ENCODE results near the gene MSRB1. TPM values are rescaled to one million over a fixed set of nuclear protein-coding genes. Genes with fewer than 3 reads are reported as not detected.

The MSRB1 gene
- total RNA-seq, 4 donors from 2014 or later: 13.9 to 56.5 (median 29.3) TPM

GRCh38 chr16:1890708-1891050 is 52.3 kb downstream of the MSRB1 start:
- WGBS, 2 donors (ENCODE audit: low coverage in 1 of 2): 24 to 61% methylated on average over 3 to 4 of the region's 4 CpGs
- no peaks in the 10 kb centered on the region for H3K36me3 ChIP-seq
- intact Hi-C loops (cut with DNase I; ENCODE audit: low total_unique reads): no loop called here
- peaks cover 9% of the 10 kb centered on the region for H3K27me3 ChIP-seq
- H3K9me3 ChIP-seq: no peaks in the 10 kb centered on the region
- H3K27ac ChIP-seq: no peak overlapping the region
- no peak for DNase-seq
- no peak overlapping the region for H3K4me3 ChIP-seq
- H3K4me1 ChIP-seq: peaks cover 0 to 28% (median 17%) of the 10 kb centered on the region in 4 donors
- in situ Hi-C loops (cut with MboI; ENCODE audit: low pct_ligation_motif_present in 1 of 4, low pct_unique_long_range_greater_than_20kb in 1 of 4, low sequenced_read_pairs in 3 of 4): no loop called here
- TF ChIP-seq CTCF (IDR thresholded peaks at IDR 0.05): no peak
- TF ChIP-seq POLR2AphosphoS5 (IDR thresholded peaks at IDR 0.05): no peak
- TF ChIP-seq POLR2A (IDR thresholded peaks at IDR 0.05): no peak
- no peak for TF ChIP-seq EP300 (IDR thresholded peaks at IDR 0.05; ENCODE audit: low read depth)

- Histone ChIP-seq H3K4me3 (no peak overlapping the region), H3K36me3 (no peaks in the 10 kb centered on the region), H3K27ac (no peak overlapping the region), H3K4me1 (peaks cover 0 to 23% (median 17%) of the 10 kb centered on the region in 4 donors), H3K9me3 (no peaks in the 10 kb centered on the region), H3K27me3 (peaks cover 9% of the 10 kb centered on the region)
- intact Hi-C loops (cut with DNase I; ENCODE audit: low total_unique reads) (no loop called here), in situ Hi-C loops (cut with MboI; ENCODE audit: low pct_ligation_motif_present in 1 of 4, low pct_unique_long_range_greater_than_20kb in 1 of 4, low sequenced_read_pairs in 3 of 4) (no loop called here)
- 73 to 78% methylated on average over 10 to 16 of the region's 16 CpGs for WGBS, 2 donors (ENCODE audit: low coverage in 1 of 2)
- no peak for DNase-seq
- TF ChIP-seq POLR2AphosphoS5 (IDR thresholded peaks at IDR 0.05) (no peak), EP300 (IDR thresholded peaks at IDR 0.05; ENCODE audit: low read depth) (no peak), POLR2A (IDR thresholded peaks at IDR 0.05) (no peak), CTCF (IDR thresholded peaks at IDR 0.05) (no peak)
Measured at GRCh38 chr16:1890024-1890707, 52.8 kb downstream of the MSRB1 start.

Small RNA genes within 50 kb of the gene (small RNA-seq; reads per million reads assigned to genes)
- 0 to 0.28 (median 0.12) reads per million in 4 donors for gene AC005363.2
- gene SNORA10: 0 reads per million in 4 donors
- 0 reads per million in 4 donors for gene SNORA64

Other genes starting within 250 kb of the MSRB1 start
- gene MAPK8IP3, start 237.0 kb downstream of the MSRB1 start, total RNA-seq: 100 to 1,000 TPM in 2 of 4 donors, 10 to 100 TPM in 2; 74.0 to 250 (median 138) TPM
- gene NME3, start 171.7 kb downstream of the MSRB1 start, total RNA-seq: 100 to 1,000 TPM; 116 to 286 (median 132) TPM
- gene EME2, start 170.4 kb downstream of the MSRB1 start, total RNA-seq: 100 to 1,000 TPM in 1 of 4 donors, 10 to 100 TPM in 3; 23.6 to 173 (median 45.4) TPM
- 100 to 1,000 TPM; 102 to 253 (median 121) TPM for gene MRPS34, start 170.1 kb downstream of the MSRB1 start, total RNA-seq
- gene SPSB3, start 160.6 kb downstream of the MSRB1 start, total RNA-seq: 100 to 1,000 TPM; 101 to 289 (median 125) TPM
- gene NUBP2, start 160.2 kb downstream of the MSRB1 start, total RNA-seq: 100 to 1,000 TPM in 1 of 4 donors, 10 to 100 TPM in 3; 15.3 to 165 (median 59.6) TPM
- 10 to 100 TPM in 1 of 4 donors, under 1 TPM in 2, not detected in 1; 0.27 to 10.8 (median 0.48) TPM for gene IGFALS, start 149.5 kb downstream of the MSRB1 start, total RNA-seq
- 100 to 1,000 TPM in 2 of 4 donors, 10 to 100 TPM in 2; 40.6 to 403 (median 121) TPM for gene HAGH, start 116.4 kb downstream of the MSRB1 start, total RNA-seq
- 100 to 1,000 TPM in 2 of 4 donors, 10 to 100 TPM in 2; 88.0 to 149 (median 104) TPM for gene FAHD1, start 116.0 kb downstream of the MSRB1 start, total RNA-seq
- gene MEIOB, start 71.0 kb downstream of the MSRB1 start, total RNA-seq: not detected
- gene HS3ST6, start 24.8 kb downstream of the MSRB1 start, total RNA-seq: 1 to 10 TPM in 2 of 4 donors, under 1 TPM in 1, not detected in 1; 1.00 to 4.4 (median 1.1) TPM
- under 1 TPM in 1 of 4 donors, not detected in 3; 0.55 TPM for gene RPL3L, start 11.5 kb upstream of the MSRB1 start, total RNA-seq
- 100 to 1,000 TPM; 137 to 496 (median 250) TPM for gene NDUFB10, start 16.3 kb upstream of the MSRB1 start, total RNA-seq
- gene RPS2, start 21.6 kb upstream of the MSRB1 start, total RNA-seq: 1,000 to 10,000 TPM in 3 of 4 donors, 100 to 1,000 TPM in 1; 896 to 2,085 (median 1,613) TPM
- not detected for gene RNF151, start 23.7 kb upstream of the MSRB1 start, total RNA-seq
- gene TBL3, start 28.9 kb upstream of the MSRB1 start, total RNA-seq: 10 to 100 TPM; 23.2 to 31.0 (median 28.2) TPM
- 10 to 100 TPM in 3 of 4 donors, 1 to 10 TPM in 1; 4.2 to 29.8 (median 19.4) TPM for gene NOXO1, start 38.3 kb upstream of the MSRB1 start, total RNA-seq
- gene GFER, start 41.0 kb upstream of the MSRB1 start, total RNA-seq: 100 to 1,000 TPM in 1 of 4 donors, 10 to 100 TPM in 3; 29.9 to 117 (median 64.3) TPM
- gene SYNGR3, start 46.8 kb upstream of the MSRB1 start, total RNA-seq: 1 to 10 TPM in 3 of 4 donors, not detected in 1; 2.7 to 4.8 (median 2.9) TPM
- 100 to 1,000 TPM in 1 of 4 donors, 10 to 100 TPM in 3; 28.3 to 145 (median 42.0) TPM for gene ZNF598, start 66.6 kb upstream of the MSRB1 start, total RNA-seq
- gene NPW, start 76.6 kb upstream of the MSRB1 start, total RNA-seq: under 1 TPM in 1 of 4 donors, not detected in 3; 0.41 TPM
- gene NHERF2, start 83.7 kb upstream of the MSRB1 start, total RNA-seq: 10 to 100 TPM in 3 of 4 donors, 1 to 10 TPM in 1; 3.7 to 61.9 (median 29.8) TPM
- 10 to 100 TPM; 12.7 to 32.9 (median 23.2) TPM for gene NTHL1, start 104.6 kb upstream of the MSRB1 start, total RNA-seq
- 100 to 1,000 TPM in 2 of 4 donors, 10 to 100 TPM in 2; 88.3 to 206 (median 127) TPM for gene TSC2, start 104.8 kb upstream of the MSRB1 start, total RNA-seq
- gene PKD1, start 192.7 kb upstream of the MSRB1 start, total RNA-seq: 1,000 to 10,000 TPM in 1 of 4 donors, 100 to 1,000 TPM in 3; 131 to 1,015 (median 289) TPM
- gene RAB26, start 205.4 kb upstream of the MSRB1 start, total RNA-seq: 10 to 100 TPM in 3 of 4 donors, 1 to 10 TPM in 1; 8.3 to 28.4 (median 14.2) TPM
- 10 to 100 TPM; 43.4 to 80.4 (median 63.0) TPM for gene TRAF7, start 212.6 kb upstream of the MSRB1 start, total RNA-seq